ENCODE measurements around the gene MIGA2. TPM values are rescaled to one million over a fixed set of nuclear protein-coding genes. Genes with fewer than 3 reads are reported as not detected.

MIGA2 gene
- total RNA-seq, 1 donor from 2014 or later, result 23.8 TPM

- H3K27ac ChIP-seq (ENCODE audit: low read depth, low read length), result no peak overlapping the region
- no peaks in the 10 kb centered on the region for H3K79me2 ChIP-seq (ENCODE audit: insufficient read depth, low read length)
- Mint-ChIP-seq H3K9me3 (ENCODE audit: unreplicated experiment) (no peaks in the 10 kb centered on the region), H3K27me3 (ENCODE audit: low read depth, unreplicated experiment) (no peaks in the 10 kb centered on the region), H3K4me3 (ENCODE audit: unreplicated experiment) (no peak overlapping the region), H3K36me3 (ENCODE audit: low read depth, unreplicated experiment) (peaks cover 15% of the 10 kb centered on the region), H3K27ac (ENCODE audit: unreplicated experiment) (peak overlapping the region; percentile 26), H3K4me1 (ENCODE audit: low read depth, unreplicated experiment) (no peaks in the 10 kb centered on the region)
- H3K27me3 ChIP-seq (ENCODE audit: insufficient read depth, low read length), result no peaks in the 10 kb centered on the region
- no peak overlapping the region for H3K4me3 ChIP-seq (ENCODE audit: insufficient read depth, low read depth, low read length)
- H2AFZ ChIP-seq (ENCODE audit: low read depth, low read length), result no peak overlapping the region
- no peaks in the 10 kb centered on the region for H3K36me3 ChIP-seq (ENCODE audit: insufficient read depth, low read length)
- H3K4me2 ChIP-seq (ENCODE audit: low read length), result no peak overlapping the region
- no peaks in the 10 kb centered on the region for H3K9me3 ChIP-seq (ENCODE audit: insufficient read depth, low read depth, low read length)
- no peaks in the 10 kb centered on the region for H4K20me1 ChIP-seq (ENCODE audit: insufficient read depth, low read length)
- FAIRE-seq (no peak), DNase-seq (ENCODE audit: low read depth) (no peak)
- H3K4me1 ChIP-seq (ENCODE audit: insufficient read depth, low read length), result no peaks in the 10 kb centered on the region
- no peak for TF ChIP-seq CTCF (IDR thresholded peaks at IDR 0.05; ENCODE audit: insufficient read depth, low read depth, low read length)
- no peak for TF ChIP-seq EZH2 (IDR thresholded peaks at IDR 0.05; ENCODE audit: insufficient read depth, low read length)
- no peak overlapping the region for H3K9ac ChIP-seq (ENCODE audit: low read length)
Observed at GRCh38 chr9:129095170-129095667, 58.8 kb downstream of the MIGA2 start.

GRCh38 chr9:129095908-129096307, 59.5 kb downstream of the MIGA2 start:
- H3K79me2 ChIP-seq (ENCODE audit: insufficient read depth, low read length), result no peaks in the 10 kb centered on the region
- H3K36me3 ChIP-seq (ENCODE audit: insufficient read depth, low read length), result no peaks in the 10 kb centered on the region
- no peak overlapping the region for H3K9ac ChIP-seq (ENCODE audit: low read length)
- Mint-ChIP-seq H3K4me1 (ENCODE audit: low read depth, unreplicated experiment) (no peaks in the 10 kb centered on the region), H3K27me3 (ENCODE audit: low read depth, unreplicated experiment) (no peaks in the 10 kb centered on the region), H3K27ac (ENCODE audit: unreplicated experiment) (no peak overlapping the region), H3K9me3 (ENCODE audit: unreplicated experiment) (no peaks in the 10 kb centered on the region), H3K36me3 (ENCODE audit: low read depth, unreplicated experiment) (peaks cover 15% of the 10 kb centered on the region), H3K4me3 (ENCODE audit: unreplicated experiment) (no peak overlapping the region)
- H3K9me3 ChIP-seq (ENCODE audit: insufficient read depth, low read depth, low read length), result no peaks in the 10 kb centered on the region
- H3K4me1 ChIP-seq (ENCODE audit: insufficient read depth, low read length), result no peaks in the 10 kb centered on the region
- no peak for TF ChIP-seq CTCF (IDR thresholded peaks at IDR 0.05; ENCODE audit: insufficient read depth, low read depth, low read length)
- no peak for TF ChIP-seq EZH2 (IDR thresholded peaks at IDR 0.05; ENCODE audit: insufficient read depth, low read length)
- H3K27me3 ChIP-seq (ENCODE audit: insufficient read depth, low read length), result no peaks in the 10 kb centered on the region
- H3K27ac ChIP-seq (ENCODE audit: low read depth, low read length), result no peak overlapping the region
- H4K20me1 ChIP-seq (ENCODE audit: insufficient read depth, low read length), result no peaks in the 10 kb centered on the region
- FAIRE-seq, result no peak
- no peak overlapping the region for H3K4me2 ChIP-seq (ENCODE audit: low read length)
- DNase-seq (ENCODE audit: low read depth), result no peak
- H2AFZ ChIP-seq (ENCODE audit: low read depth, low read length), result no peak overlapping the region
- H3K4me3 ChIP-seq (ENCODE audit: insufficient read depth, low read depth, low read length), result no peak overlapping the region

GRCh38 chr9:129097671-129098306, 61.4 kb downstream of the MIGA2 start:
- no peaks in the 10 kb centered on the region for H4K20me1 ChIP-seq (ENCODE audit: insufficient read depth, low read length)
- no peak overlapping the region for H3K27ac Mint-ChIP-seq (ENCODE audit: unreplicated experiment)
- H3K36me3 ChIP-seq (ENCODE audit: insufficient read depth, low read length), result no peaks in the 10 kb centered on the region
- no peaks in the 10 kb centered on the region for H3K9me3 ChIP-seq (ENCODE audit: insufficient read depth, low read depth, low read length)
- FAIRE-seq (no peak), DNase-seq (ENCODE audit: low read depth) (no peak)
- no peaks in the 10 kb centered on the region for H3K4me1 Mint-ChIP-seq (ENCODE audit: low read depth, unreplicated experiment)
- peaks cover 5% of the 10 kb centered on the region for H3K27me3 Mint-ChIP-seq (ENCODE audit: low read depth, unreplicated experiment)
- no peaks in the 10 kb centered on the region for H3K9me3 Mint-ChIP-seq (ENCODE audit: unreplicated experiment)
- H3K4me3 Mint-ChIP-seq (ENCODE audit: unreplicated experiment), result no peak overlapping the region
- no peak overlapping the region for H2AFZ ChIP-seq (ENCODE audit: low read depth, low read length)
- H3K36me3 Mint-ChIP-seq (ENCODE audit: low read depth, unreplicated experiment), result peaks cover 21% of the 10 kb centered on the region
- H3K79me2 ChIP-seq (ENCODE audit: insufficient read depth, low read length), result no peaks in the 10 kb centered on the region
- no peak overlapping the region for H3K27ac ChIP-seq (ENCODE audit: low read depth, low read length)
- no peak overlapping the region for H3K4me3 ChIP-seq (ENCODE audit: insufficient read depth, low read depth, low read length)
- H3K4me1 ChIP-seq (ENCODE audit: insufficient read depth, low read length), result no peaks in the 10 kb centered on the region
- TF ChIP-seq CTCF (IDR thresholded peaks at IDR 0.05; ENCODE audit: insufficient read depth, low read depth, low read length) (no peak), EZH2 (IDR thresholded peaks at IDR 0.05; ENCODE audit: insufficient read depth, low read length) (no peak)
- no peak overlapping the region for H3K9ac ChIP-seq (ENCODE audit: low read length)
- no peak overlapping the region for H3K4me2 ChIP-seq (ENCODE audit: low read length)
- H3K27me3 ChIP-seq (ENCODE audit: insufficient read depth, low read length), result no peaks in the 10 kb centered on the region

All from astrocyte (in vitro differentiated cells and primary cell).